Vagina (tissue), 2 donors: ENCODE data around the gene PADI1.

Experiments used
- POLR2AphosphoS5 ChIP-seq, 2 donors: sonication (generic); formaldehyde crosslinking; IDR thresholded peaks; one replicate each; pipeline ENCODE4 v1.9.0; 2017; ENCODE audit warnings: antibody characterized with exemption in 2 of 2, mild to moderate bottlenecking in 2 of 2, low read depth in 1 of 2; ENCODE audit not compliant: insufficient read depth in 1 of 2
- TF ChIP-seq, protein P1 (sequence below), 3 experiments: fragments of 450-650 bp in 2 of 3; fragments of 200-600 bp in 1 of 3; sonication (generic) in 1 of 3; IDR thresholded peaks; one replicate each; pipeline ENCODE4 v1.5.1; 2017 to 2019; ENCODE audit warnings: antibody characterized with exemption in 3 of 3, mild to moderate bottlenecking in 2 of 3, moderate library complexity in 2 of 3

DNA sequence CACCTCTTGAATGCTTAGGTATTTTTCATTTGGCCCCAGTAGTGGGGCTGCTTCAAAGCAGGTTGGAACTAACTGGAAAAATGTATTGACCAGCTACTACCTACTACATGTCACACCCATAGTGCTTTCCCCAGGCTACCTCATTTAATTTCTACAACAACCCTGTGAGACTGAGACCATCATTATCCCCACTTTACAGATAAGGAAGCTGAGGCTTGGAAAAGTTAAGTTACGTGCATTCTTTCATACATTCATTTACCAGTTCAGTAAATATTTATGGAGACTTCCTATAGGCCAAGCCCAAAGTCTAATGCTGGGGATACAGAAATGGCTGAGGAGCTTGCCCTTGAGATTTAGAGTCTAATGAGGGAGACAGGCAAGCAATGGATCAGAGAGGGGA lies 29.5 kb downstream of the PADI1 start:
- TF ChIP-seq POLR2AphosphoS5 (IDR thresholded peaks at IDR 0.05; ENCODE audit: insufficient read depth in 1 of 2, low read depth in 1 of 2): no peak
- TF ChIP-seq, protein P1, sequence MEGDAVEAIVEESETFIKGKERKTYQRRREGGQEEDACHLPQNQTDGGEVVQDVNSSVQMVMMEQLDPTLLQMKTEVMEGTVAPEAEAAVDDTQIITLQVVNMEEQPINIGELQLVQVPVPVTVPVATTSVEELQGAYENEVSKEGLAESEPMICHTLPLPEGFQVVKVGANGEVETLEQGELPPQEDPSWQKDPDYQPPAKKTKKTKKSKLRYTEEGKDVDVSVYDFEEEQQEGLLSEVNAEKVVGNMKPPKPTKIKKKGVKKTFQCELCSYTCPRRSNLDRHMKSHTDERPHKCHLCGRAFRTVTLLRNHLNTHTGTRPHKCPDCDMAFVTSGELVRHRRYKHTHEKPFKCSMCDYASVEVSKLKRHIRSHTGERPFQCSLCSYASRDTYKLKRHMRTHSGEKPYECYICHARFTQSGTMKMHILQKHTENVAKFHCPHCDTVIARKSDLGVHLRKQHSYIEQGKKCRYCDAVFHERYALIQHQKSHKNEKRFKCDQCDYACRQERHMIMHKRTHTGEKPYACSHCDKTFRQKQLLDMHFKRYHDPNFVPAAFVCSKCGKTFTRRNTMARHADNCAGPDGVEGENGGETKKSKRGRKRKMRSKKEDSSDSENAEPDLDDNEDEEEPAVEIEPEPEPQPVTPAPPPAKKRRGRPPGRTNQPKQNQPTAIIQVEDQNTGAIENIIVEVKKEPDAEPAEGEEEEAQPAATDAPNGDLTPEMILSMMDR (IDR thresholded peaks at IDR 0.05): no peak
